ENCODE measurements around the gene RUNX3.

The RUNX3 gene

GRCh38 chr1:24926563-24927249 is 3.4 kb downstream of the RUNX3 start:
- no peak overlapping the region for H3K9ac ChIP-seq (ENCODE audit: low read length)
- H3K27ac ChIP-seq (ENCODE audit: low read length), result no peak overlapping the region
- no peaks in the 10 kb centered on the region for H3K9me2 ChIP-seq (replicated peaks; ENCODE audit: insufficient read depth, low read length)
- H4K20me1 ChIP-seq (ENCODE audit: insufficient read depth, low read length), result peaks cover 6% of the 10 kb centered on the region; the same call in 1 of the 2 replicates
- no peaks in the 10 kb centered on the region for H3K9me3 ChIP-seq (replicated peaks; ENCODE audit: insufficient read depth, low read length)
- TF ChIP-seq EZH2 (optimal IDR thresholded peaks at IDR 0.05; ENCODE audit: low read depth, low read length) (no peak), EZH2phosphoT487 (IDR thresholded peaks at IDR 0.05; ENCODE audit: low read length) (no peak), CTCF (IDR thresholded peaks at IDR 0.05; ENCODE audit: low read length) (no peak)
- 0 out of 2 replicates have a peak, but pooled peaks cover 5% of the 10 kb centered on the region for H3K36me3 ChIP-seq (replicated peaks; ENCODE audit: insufficient read depth, low read length)
- H2AFZ ChIP-seq (ENCODE audit: low read length), result no peak overlapping the region
- no peaks in the 10 kb centered on the region for H3K27me3 ChIP-seq (replicated peaks; ENCODE audit: insufficient read depth, low read length)
- no peak overlapping the region for H3K4me3 ChIP-seq (ENCODE audit: low read length)
- no peak for DNase-seq
- peaks cover 19% of the 10 kb centered on the region for H3F3A ChIP-seq (ENCODE audit: insufficient read depth, low read length)
- H3K4me1 ChIP-seq (ENCODE audit: low read length), result peaks cover 26% of the 10 kb centered on the region
- peaks cover 79% of the 10 kb centered on the region for H3K79me2 ChIP-seq (ENCODE audit: low read length)
- no peak overlapping the region for H3K4me2 ChIP-seq (ENCODE audit: low read depth, low read length)

- H3F3A ChIP-seq (ENCODE audit: insufficient read depth, low read length), result peaks cover 23% of the 10 kb centered on the region
- no peaks in the 10 kb centered on the region for H3K9me2 ChIP-seq (replicated peaks; ENCODE audit: insufficient read depth, low read length)
- H3K27me3 ChIP-seq (replicated peaks; ENCODE audit: insufficient read depth, low read length), result no peaks in the 10 kb centered on the region
- H4K20me1 ChIP-seq (ENCODE audit: insufficient read depth, low read length), result peaks cover 6% of the 10 kb centered on the region
- DNase-seq, result no peak
- no peak overlapping the region for H3K4me3 ChIP-seq (ENCODE audit: low read length)
- H3K4me2 ChIP-seq (ENCODE audit: low read depth, low read length), result no peak overlapping the region
- TF ChIP-seq CTCF (IDR thresholded peaks at IDR 0.05; ENCODE audit: low read length) (no peak), EZH2 (optimal IDR thresholded peaks at IDR 0.05; ENCODE audit: low read depth, low read length) (no peak), EZH2phosphoT487 (IDR thresholded peaks at IDR 0.05; ENCODE audit: low read length) (no peak)
- H3K27ac ChIP-seq (ENCODE audit: low read length), result no peak overlapping the region
- no peak overlapping the region for H3K9ac ChIP-seq (ENCODE audit: low read length)
- peaks cover 86% of the 10 kb centered on the region for H3K79me2 ChIP-seq (ENCODE audit: low read length)
- peaks cover 27% of the 10 kb centered on the region for H3K4me1 ChIP-seq (ENCODE audit: low read length)
- no peak overlapping the region for H2AFZ ChIP-seq (ENCODE audit: low read length)
- H3K9me3 ChIP-seq (replicated peaks; ENCODE audit: insufficient read depth, low read length), result no peaks in the 10 kb centered on the region
- H3K36me3 ChIP-seq (replicated peaks; ENCODE audit: insufficient read depth, low read length), result 0 out of 2 replicates have a peak, but pooled peaks cover 5% of the 10 kb centered on the region
Observed at GRCh38 chr1:24925963-24926362, 4.1 kb downstream of the RUNX3 start.

GRCh38 chr1:24925082-24925779 is 4.8 kb downstream of the RUNX3 start:
- Histone ChIP-seq H3K4me3 (ENCODE audit: low read length) (no peak overlapping the region), H3K4me2 (ENCODE audit: low read depth, low read length) (no peak overlapping the region), H4K20me1 (ENCODE audit: insufficient read depth, low read length) (peaks cover 6% of the 10 kb centered on the region), H3K9me2 (replicated peaks; ENCODE audit: insufficient read depth, low read length) (no peaks in the 10 kb centered on the region), H3K27me3 (replicated peaks; ENCODE audit: insufficient read depth, low read length) (no peaks in the 10 kb centered on the region), H3K36me3 (replicated peaks; ENCODE audit: insufficient read depth, low read length) (0 out of 2 replicates have a peak, but pooled peaks cover 5% of the 10 kb centered on the region), H3K4me1 (ENCODE audit: low read length) (peaks cover 24% of the 10 kb centered on the region), H3K9ac (ENCODE audit: low read length) (no peak overlapping the region), H3F3A (ENCODE audit: insufficient read depth, low read length) (peaks cover 17% of the 10 kb centered on the region), H3K79me2 (ENCODE audit: low read length) (peaks cover 91% of the 10 kb centered on the region), H2AFZ (ENCODE audit: low read length) (no peak overlapping the region), H3K9me3 (replicated peaks; ENCODE audit: insufficient read depth, low read length) (no peaks in the 10 kb centered on the region), H3K27ac (ENCODE audit: low read length) (no peak overlapping the region)
- no peak for DNase-seq
- TF ChIP-seq EZH2 (optimal IDR thresholded peaks at IDR 0.05; ENCODE audit: low read depth, low read length), result no peak
- TF ChIP-seq EZH2phosphoT487 (IDR thresholded peaks at IDR 0.05; ENCODE audit: low read length), result no peak
- no peak for TF ChIP-seq CTCF (IDR thresholded peaks at IDR 0.05; ENCODE audit: low read length)
